NCI-H2227 treated with DMSO at 0.1 percent for 48 hours (cell line): Measurements from ENCODE around the gene CADPS.

ENCODE experiments used
- DNase-seq: peaks from one replicate; lab custom pipeline; 2025; lab: John Stamatoyannopoulos, UW

The CADPS gene

DNA sequence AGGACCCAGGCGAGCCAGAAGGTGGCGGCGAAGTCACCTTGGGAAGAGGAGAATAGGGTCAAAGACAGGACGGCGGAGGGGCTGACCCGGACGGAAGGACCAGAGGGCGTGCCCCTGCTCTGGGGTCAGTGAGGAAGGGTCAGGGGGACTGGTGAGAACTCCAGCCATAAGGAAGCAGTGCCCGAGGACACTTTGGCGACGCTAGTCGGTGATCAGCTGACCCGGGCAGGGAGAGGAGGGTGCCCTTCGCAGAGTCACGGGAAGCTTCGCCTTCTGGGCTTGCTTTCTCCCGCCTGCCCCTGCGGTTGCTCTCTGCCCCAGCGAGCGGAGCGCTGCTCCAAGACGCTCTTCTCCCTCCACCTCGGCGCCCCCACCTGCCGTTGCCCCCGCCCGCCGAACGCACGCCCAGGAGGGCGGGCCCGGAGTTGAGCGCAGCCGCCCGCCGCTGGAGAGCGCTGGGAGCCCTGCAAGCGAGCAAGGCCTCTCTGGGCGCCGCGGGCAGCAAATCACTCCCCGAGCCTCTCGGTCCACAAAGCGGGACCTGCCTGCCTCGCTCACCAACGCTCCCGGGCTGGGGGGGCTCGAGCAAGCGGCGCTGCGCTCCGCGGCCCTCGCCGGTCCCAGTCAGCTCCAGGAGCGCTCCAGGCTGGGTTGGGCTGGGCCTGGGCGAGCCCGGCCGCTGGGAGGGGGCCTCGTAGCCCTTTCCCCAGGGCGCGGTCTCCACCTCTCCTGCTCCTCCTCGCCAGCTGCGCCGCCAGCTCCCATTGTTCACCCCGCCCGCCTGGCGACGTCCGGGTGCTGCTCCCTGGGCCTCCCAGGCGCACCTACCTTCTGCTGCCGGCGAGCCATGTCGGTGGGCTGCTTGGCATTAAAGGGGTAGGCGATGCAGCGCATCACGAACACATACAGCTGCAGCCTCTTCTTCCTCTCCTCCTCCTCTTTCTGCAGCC lies 1.2 kb downstream of the CADPS start:
- DNase-seq, result peak; percentile 63

DNA sequence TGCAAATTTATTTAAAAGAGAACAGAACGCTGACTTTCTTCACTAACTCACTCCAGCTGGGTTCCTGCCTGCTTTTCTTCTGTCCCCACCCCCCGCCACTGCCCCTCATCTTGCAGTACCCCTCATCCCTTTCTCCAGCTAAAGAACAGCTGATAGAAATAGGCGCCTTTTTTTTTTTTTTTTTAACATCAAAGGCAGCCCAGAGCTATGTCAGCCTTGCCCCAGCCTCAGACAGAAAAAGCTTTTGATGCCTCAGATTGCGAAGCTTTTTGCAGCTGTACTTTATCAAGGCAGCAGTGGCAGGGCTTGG lies 1.8 kb downstream of the CADPS start:
- DNase-seq, result peak; percentile 53

DNA sequence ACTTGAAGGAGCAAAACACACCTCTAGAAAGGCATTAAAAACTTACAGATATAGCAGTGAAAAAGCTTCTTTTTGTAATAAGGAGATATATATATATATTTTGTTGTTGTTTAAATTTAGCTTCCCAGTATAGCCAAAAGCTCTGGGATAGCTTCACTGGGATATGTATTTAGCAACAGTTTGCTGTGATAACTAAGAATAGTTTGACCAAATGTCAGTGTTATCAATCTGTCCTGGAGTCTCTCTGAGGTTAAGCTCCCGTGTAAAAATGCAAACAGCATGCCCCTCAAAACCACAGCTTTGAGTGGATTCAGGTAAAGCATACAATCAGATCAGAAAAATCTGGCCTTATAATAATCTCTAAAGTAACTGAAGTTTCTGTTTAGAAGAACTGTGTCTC lies 2.9 kb downstream of the CADPS start:
- DNase-seq, result no peak

DNA sequence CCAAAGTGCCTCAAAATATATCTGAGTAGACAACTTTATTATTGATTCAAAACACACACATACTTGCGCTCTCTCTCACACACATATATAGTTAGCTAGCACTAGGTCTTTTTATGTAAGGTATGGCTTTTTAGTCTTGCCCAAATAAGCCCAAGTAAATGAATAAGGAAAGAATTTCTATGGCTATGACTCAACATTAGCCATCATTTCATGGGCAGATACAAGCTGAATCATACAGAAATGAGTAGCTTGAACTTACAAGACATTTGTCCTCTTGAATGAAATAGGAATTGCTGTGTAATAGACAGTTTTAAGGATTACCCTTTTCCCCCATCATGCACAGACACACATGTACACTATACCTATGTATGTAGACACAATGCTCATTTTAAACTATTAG lies 4.9 kb downstream of the CADPS start:
- no peak for DNase-seq

DNA sequence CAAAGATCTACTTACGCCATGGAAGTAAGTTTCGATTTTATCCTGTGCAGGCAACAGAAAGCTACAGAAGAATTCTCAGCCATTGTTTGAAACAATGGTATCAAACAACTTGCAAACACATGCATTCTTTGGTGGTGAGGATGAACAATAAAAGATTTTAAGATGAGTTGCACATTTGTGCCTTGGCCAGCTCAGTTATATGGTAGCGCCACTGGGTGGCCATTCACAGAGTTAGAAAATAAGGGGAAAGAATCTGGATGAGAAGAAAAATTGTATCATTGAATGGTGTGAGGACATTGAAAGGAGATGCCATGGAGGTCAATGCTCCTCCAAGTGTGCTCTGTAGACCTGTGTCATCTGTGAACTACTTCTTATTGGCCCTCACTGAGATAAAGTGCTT lies 11.6 kb downstream of the CADPS start:
- no peak for DNase-seq

DNA sequence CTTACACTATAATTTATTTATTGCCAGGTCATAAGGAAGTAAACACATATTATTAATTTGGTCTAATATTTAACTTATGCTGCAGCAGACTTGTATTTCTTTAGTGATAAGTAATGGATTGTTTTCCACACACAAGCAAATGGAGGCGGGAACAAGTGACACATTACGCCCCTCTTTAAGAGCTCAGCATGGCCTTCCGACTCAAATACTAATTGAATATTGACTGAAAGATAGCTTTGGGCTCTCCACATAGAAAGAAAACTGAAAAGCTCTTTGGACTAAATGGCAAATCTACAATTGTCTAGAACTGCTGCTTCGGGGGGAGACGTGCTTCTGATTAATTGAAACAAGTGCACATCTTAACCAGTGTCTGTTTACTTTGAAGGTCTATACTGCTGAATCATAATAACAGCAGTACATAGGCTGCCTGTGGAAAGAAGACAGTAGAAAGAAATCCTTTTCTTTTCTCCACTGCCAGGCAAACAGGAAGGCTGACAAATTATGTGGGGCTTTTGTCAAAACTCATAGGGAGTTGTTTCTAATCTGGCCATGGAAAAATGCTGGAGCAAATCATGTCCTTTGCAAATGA lies 15.9 kb downstream of the CADPS start:
- peak; percentile 20 for DNase-seq

DNA sequence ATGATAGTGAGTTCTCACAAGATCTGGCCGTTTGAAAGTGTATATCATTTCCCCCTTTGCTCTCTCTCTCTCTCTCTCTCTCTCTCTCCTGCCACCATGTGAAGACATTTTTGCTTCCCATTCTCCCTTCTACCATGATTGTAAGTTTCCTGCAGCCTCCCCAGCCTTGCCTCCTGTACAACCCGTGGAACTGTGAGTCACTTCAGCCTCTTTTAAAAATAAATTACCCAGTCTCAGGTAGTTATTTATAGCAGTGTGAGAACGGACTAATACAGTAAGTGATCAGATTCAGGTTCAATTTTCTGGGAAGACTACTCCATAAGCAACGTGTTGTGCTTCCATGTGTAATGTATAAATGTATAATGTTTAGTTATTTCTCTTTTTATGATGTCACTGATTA lies 29.2 kb downstream of the CADPS start:
- DNase-seq, result no peak

DNA sequence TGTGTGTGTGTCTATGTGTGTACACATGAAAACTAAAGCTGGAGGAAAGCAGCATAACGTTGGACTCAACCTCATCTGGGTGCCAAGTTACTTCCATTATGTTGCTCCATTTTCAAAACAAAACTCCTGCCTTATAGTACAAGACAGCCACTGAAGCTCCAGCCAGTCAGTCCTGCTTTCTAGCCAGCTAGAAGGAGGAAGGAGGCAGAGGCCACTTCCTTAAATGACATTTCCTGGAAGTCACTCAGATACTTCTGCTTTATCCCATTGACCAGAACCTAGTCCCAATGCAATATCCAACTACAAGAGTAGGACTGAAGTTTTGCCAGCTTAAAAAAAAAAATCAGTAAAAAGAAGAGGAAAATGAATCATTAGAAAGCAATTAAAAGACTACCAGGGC lies 31.7 kb downstream of the CADPS start:
- no peak for DNase-seq

DNA sequence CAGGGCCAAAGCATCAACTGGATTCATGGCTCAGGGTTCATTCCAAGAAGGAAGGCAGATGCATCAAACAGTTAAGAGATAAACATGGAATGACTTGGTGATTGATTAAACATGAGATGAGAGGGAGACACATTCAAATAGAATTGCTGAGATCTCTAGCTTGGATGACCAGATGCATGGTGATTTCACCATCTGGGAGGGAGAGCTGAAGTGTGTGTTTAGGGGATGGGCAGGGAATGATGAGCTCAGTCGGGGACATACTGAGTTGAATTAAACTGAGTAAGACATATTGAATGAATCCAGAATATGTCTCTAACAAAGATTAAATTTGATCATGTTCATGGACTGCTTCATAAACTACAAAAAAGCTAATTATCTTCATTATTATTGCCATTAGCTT lies 35.5 kb downstream of the CADPS start:
- no peak for DNase-seq

DNA sequence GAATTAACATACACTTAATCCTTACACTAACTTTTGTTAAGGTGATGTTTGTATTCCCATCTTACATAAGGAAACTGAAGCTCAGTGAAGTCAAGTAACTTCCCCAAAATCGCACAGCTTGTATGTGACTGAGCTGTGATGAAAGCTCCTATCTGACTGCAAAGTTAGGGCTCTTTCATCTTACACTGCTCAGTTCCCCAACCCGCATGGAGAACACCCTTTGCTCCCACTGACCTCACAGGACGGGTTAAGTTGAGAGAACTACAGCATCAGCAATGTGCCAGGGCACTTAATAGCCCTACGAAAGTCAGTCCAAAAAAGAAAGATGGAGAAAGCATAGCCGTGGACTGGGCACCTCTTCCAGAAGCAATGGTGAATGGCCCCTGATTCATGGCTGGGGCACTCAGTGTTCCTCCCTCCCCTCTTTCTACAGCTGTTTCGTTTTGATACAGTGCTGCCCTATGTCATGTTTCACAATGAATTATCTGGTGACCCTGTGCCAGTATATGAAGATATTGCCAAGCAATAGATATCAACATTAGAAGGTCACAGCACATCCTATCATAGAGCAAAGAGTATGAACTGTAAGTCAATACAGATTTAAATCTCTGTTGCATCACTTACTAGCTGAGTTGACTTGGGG lies 38.0 kb downstream of the CADPS start:
- DNase-seq, result no peak

DNA sequence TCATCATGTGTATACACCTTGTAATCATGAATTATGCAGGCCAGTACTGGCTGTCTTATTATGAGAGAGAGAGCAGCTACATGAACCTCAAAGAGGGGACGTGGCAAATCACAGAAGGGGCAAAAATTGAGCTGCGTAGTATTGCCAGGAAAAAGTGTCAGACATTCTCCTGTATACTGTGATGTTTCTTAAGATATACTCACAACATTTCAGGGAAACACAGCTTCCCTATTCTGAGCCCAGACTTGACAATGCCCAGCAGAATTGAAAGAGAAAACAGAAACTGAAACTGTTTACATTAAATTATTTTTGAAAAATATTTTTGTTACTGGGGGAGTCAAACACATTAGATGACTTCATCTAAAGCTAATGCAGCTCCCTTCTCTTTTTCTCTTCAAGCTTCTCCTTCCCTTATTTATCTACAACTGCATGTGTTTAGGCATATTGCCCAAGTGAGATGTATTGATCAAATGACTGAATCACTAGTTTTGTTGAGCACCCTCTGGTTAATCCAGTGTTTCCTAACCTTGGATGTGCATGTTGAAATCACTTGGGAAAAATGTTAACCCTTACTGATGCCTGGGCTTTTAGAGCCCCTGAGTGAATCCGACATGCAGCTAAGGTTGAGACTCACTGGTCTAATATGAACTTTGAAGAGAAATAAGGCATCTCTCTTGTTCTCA lies 39.5 kb downstream of the CADPS start:
- no peak for DNase-seq

DNA sequence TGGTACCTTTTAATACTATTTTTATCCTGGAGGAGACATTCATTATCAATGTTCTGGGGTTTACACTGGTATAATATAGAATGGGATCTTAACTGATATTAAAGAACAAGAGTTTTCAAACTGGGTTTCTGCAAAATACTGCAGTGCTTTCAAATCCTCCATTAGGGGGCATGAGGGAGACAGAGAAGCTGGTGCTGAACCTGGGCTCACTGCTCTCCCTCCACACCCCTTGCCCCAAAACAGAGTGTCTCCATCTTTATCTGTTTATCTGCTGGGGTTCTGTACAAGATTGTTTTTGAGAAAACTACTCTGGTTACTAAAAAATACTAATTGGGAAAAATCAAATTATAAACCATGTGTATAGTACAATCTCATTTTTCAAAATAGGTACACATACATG lies 41.7 kb downstream of the CADPS start:
- DNase-seq, result no peak

DNA sequence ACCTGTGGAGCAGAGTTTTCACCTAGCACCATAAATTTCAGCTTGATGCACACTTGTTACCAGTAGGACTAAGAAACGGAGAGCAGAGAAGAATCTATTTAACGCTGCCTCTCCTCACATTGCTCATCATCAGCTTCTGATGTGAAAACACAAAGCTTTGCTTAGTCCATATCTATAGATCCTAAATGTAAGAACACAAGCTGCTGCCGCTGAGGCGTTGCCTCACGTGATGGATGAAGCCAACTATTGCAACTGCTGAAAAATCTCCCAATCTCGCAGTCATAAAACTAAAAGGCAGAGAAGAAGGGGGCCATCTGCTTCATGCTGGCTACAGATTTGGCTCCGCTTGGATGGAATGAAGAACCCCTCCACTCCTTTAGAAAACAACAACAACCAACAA lies 42.7 kb downstream of the CADPS start:
- DNase-seq, result no peak

DNA sequence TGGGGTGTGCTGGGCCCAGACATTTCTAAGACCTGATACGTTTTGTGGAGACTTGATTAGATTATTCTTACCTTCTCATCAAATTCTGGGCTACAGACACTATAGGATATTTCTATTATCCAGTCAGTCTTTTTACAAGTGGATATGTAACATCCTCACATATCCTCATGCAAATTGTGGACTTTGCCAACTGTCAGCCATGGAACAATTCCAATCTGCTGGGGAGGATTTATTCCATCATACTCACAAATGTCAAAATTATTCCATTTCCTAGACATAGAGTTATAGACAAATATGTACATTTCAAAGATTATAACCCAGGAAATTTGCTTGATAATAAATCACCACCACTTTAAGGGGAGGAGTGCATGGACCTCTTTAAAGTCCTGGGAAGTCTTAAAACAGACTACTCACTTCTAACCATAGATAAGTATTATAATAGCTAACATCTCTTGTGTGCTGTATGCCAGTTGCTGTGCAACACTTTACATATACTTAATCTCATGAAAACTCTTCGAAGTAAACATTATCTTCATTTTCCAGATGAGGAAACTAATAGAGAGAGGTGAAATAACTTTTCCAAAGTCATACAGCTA lies 44.4 kb downstream of the CADPS start:
- DNase-seq, result no peak

DNA sequence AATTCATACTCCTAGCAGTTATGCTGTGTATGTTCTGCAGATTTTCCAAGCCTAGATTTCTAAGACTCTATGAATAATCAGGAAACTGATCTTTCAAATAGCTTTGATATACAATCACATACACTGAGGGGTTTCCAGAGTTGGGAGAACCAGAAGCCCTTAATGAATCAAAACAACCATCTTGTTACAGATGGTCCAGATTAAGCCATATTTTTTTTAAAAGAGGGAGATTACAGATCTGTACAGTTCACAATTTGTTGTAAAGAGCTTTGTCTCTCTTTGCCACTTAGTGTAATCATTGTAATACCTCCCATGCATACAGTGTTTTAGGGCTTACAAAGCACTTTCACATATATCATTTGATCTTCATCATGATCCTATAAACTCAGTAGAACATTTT lies 47.7 kb downstream of the CADPS start:
- DNase-seq, result no peak

DNA sequence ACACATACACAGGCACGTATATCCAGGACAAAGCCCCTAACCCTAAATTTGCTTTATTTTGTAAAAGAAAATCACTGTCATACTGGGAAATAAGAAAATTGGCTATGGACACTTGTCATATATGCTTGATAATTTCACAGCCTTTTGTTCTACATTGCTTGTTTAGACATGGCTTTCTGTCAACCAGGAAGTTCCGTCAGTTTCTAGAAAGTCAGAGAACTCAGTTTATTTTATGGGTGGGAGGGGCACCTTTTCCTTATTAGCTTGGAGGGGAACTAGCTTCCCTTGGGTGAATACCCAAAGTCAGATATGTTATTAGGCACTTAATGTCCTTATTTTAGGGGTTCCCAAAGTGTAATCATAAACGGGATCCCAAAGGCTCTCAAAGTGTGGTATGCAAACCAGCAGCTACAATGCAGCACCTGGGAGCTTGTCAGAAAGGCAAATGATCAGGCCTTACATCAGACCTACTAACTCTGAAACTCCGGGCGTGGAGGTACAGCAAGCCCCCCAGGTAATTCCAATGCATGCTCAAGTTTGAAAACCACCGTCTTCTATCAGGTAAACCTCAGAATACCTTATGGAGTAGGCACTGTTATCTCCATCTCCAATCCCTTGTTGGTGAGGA lies 50.1 kb downstream of the CADPS start:
- DNase-seq, result no peak

DNA sequence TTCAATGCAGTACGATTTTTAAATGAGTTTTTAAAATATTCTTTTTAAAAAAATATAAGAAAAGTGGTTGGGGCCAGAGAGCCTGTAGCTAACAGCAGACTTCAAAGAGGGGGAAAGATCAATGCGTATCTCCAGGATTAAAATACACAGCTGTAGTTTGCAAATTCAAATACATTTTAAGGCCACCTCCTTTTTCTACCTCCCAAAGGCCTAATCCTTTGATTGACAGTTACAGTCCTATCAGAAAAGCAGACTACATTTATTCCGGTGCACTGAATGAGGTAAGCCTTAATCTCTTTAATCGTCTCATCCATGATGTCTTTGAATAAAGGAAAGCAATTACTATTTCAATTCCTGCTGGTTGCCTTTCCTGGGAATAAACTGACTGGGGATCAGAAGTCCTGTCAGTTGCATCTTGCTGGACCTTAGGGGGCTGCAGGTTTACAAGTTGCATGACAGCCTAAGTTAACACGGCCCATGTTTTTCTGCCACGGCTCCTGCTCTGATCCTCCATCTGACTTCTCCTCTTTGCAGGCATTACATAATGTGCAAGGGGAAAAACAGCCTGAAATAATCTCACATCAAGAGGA lies 51.7 kb downstream of the CADPS start:
- no peak for DNase-seq

DNA sequence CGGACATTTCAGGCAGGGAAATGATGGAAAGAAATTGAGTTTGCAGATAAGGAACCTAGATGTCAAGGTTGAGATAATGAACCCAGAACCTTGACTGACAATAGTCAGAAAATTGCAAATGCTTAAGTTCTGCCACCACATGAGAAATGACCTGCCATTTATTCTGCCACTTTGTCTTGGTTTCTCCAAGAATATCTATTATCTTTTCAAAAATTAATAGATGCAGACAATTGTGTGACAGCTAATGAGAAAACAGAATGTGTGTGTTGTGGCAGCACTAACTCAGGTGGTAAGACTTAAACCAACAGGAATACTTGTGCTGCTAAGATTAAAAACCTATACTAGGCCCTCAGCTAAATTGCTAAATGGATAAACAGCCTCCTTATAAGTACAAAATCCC lies 52.3 kb downstream of the CADPS start:
- no peak for DNase-seq

DNA sequence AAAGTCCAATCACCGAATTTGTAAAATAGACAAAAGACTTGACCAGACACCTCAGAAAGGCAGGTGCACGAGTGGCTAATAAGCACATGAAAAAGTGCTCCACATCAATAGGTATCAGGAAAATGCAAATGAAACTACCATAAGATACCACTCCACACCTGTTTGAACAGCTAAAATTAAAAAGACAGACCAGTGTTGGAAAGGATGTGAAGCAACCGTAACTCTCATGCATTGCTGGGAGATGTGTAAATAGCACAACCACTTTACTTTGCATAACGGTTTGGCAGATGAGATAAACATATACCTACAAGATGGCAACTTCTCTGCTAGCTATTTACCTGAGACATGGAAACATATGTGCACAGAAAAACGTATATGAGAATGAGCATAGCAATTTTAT lies 56.9 kb downstream of the CADPS start:
- no peak for DNase-seq

DNA sequence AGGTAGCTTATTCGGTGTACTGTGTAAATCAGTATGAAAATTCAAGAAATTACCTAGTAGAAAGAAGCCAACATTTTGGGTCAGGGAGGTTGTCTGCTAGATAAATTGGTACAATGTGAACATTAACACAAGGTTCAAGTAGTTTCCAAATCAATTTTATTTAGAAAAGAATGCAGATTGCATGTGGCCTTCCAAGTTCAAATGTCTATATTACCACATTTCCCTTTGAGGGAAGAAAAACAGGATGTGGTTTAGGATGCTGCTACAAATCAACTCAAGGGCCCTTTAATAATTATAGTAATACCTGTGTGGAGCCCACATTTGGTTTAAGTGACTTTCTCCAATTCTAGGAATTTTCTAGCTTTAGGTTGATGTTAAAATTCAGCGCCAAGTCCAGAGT lies 57.5 kb downstream of the CADPS start:
- DNase-seq, result no peak

DNA sequence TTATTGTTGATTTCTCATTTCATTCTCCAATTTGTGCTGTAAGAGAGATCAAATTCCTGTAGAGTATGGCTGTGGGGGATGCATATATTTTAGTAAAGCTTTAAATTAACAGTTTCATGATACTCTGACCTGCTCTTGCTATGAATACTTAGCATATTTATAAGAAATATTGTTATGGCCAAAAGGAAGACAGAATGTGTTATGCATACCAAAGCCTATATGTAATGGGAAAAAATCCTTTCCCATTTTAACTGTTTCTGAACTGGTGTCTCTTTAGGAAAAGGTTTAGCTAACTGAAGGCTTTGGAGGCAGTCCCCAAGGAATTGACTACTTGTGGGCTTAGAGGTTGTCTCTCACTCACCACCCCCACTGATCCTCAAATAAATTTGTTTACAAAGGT lies 59.2 kb downstream of the CADPS start:
- no peak for DNase-seq

DNA sequence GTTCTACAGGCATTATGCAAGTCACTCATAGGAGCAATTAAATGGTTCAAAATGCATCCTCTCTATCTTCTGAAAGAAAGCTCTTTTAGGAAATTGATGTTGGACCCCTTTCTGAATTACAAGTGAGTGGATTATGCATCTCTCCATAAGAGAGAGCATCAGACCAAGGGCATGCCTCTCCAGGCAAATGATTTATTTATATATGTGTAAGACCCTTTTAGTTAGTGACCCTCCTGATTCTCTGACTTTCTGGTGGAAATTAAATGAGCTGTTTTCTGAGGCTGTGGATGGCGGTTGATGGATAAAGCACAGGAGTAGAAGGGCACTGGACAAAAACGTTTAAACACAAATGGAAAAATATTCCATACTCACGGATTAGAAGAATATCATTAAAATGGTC lies 62.6 kb downstream of the CADPS start:
- DNase-seq, result no peak
